Activated naive CD4-positive, alpha-beta T cell treated with anti-CD3 and anti-CD28 coated beads, Interleukin-2, amount 10 ng/mL, durations not matched to agents 7 days and 5 days (primary cell): ENCODE measurements around the gene PSPN.
"Not testable (repeated sequence)": the region's sequence is repeated elsewhere in the genome, so short reads cannot be mapped to it uniquely, and the experiment has no call there.

Experiments used
- CTCF ChIA-PET: fragments of 350-600 bp; sonication (Branson Sonifier 250); formaldehyde crosslinking; loops from one replicate; lab custom pipeline; 2021; ENCODE audit warnings: antibody characterized with exemption; lab: Charles Lee
- DNase-seq: peaks from one replicate; pipeline ENCODE4 v3.0.0-alpha.2; 2020
- H3K27ac Mint-ChIP-seq: one replicate; pipeline ENCODE4 v1.8.0; 2021; ENCODE audit warnings: mild to moderate bottlenecking, moderate library complexity, mixed read lengths
- H3K27me3 Mint-ChIP-seq: one replicate; pipeline ENCODE4 v1.8.0; 2021; ENCODE audit warnings: mild to moderate bottlenecking, mixed read lengths
- H3K36me3 Mint-ChIP-seq: one replicate; pipeline ENCODE4 v1.8.0; 2021; ENCODE audit warnings: mixed read lengths
- H3K4me1 Mint-ChIP-seq: one replicate; pipeline ENCODE4 v1.8.0; 2021; ENCODE audit warnings: mixed read lengths
- H3K4me3 Mint-ChIP-seq: one replicate; pipeline ENCODE4 v1.8.0; 2021; ENCODE audit warnings: mild to moderate bottlenecking, moderate library complexity, mixed read lengths
- H3K9me3 Mint-ChIP-seq: one replicate; pipeline ENCODE4 v1.8.0; 2021; ENCODE audit warnings: mixed read lengths

The PSPN gene

GRCh38 chr19:6372594-6373095, 3.1 kb downstream of the PSPN start, which contains the start of gene ALKBH7:
TSS of gene ALKBH7 (plus strand) at chr19:6372794. CDS start at chr19:6372821, 27 bp downstream.
- peak within 1 kb of the TSS; percentile 77 for H3K4me3 Mint-ChIP-seq
- no peaks in the 10 kb centered on the region for H3K27me3 Mint-ChIP-seq
- H3K36me3 Mint-ChIP-seq: peaks cover 15% of the 10 kb centered on the region
- H3K4me1 Mint-ChIP-seq: peaks cover 22% of the 10 kb centered on the region
- no peaks in the 10 kb centered on the region for H3K9me3 Mint-ChIP-seq
- peak; percentile 98 for DNase-seq
- CTCF ChIA-PET: interaction anchor here (1.0 to 1.7 kb wide), 2 partner anchors 9 to 19 kb away, joined by 3 to 7 read pairs; no protein-coding TSS in a partner anchor
- H3K27ac Mint-ChIP-seq: peak within 1 kb of the TSS; percentile 98

- Mint-ChIP-seq H3K9me3 (no peaks in the 10 kb centered on the region), H3K27ac (peak overlapping the region; percentile 60), H3K27me3 (no peaks in the 10 kb centered on the region), H3K4me1 (peaks cover 23% of the 10 kb centered on the region), H3K36me3 (peaks cover 39% of the 10 kb centered on the region), H3K4me3 (peak overlapping the region; percentile 35)
- no peak for DNase-seq
- CTCF ChIA-PET: interaction anchor here (1.9 kb wide), 1 partner anchor 8 kb away, joined by 7 read pairs; the partner anchor contains the start of gene ALKBH7
Measured at GRCh38 chr19:6364353-6364752, 11.4 kb downstream of the PSPN start.

GRCh38 chr19:6362351-6362801, 13.4 kb downstream of the PSPN start:
- DNase-seq: peak; percentile 73
- H3K27ac Mint-ChIP-seq: peak overlapping the region; percentile 99
- peaks cover 29% of the 10 kb centered on the region for H3K36me3 Mint-ChIP-seq
- H3K4me3 Mint-ChIP-seq: peak overlapping the region; percentile 95
- peaks cover 21% of the 10 kb centered on the region for H3K4me1 Mint-ChIP-seq
- CTCF ChIA-PET: interaction anchor here (1.9 kb wide), 1 partner anchor 10 kb away, joined by 7 read pairs; the partner anchor contains the start of gene ALKBH7
- H3K9me3 Mint-ChIP-seq: no peaks in the 10 kb centered on the region
- no peaks in the 10 kb centered on the region for H3K27me3 Mint-ChIP-seq

GRCh38 chr19:6362027-6362350, 13.7 kb downstream of the PSPN start:
- Mint-ChIP-seq H3K9me3 (no peaks in the 10 kb centered on the region), H3K36me3 (peaks cover 27% of the 10 kb centered on the region), H3K27me3 (no peaks in the 10 kb centered on the region), H3K4me1 (peaks cover 21% of the 10 kb centered on the region), H3K4me3 (peak overlapping the region; percentile 95), H3K27ac (peak overlapping the region; percentile 99)
- DNase-seq: no peak
- CTCF ChIA-PET: no interaction called here

- H3K27me3 Mint-ChIP-seq, CTCF ChIA-PET, DNase-seq, H3K9me3 Mint-ChIP-seq: not testable (repeated sequence)
- Mint-ChIP-seq H3K27ac (peak overlapping the region; percentile 99), H3K4me1 (peaks cover 17% of the 10 kb centered on the region), H3K4me3 (peak overlapping the region; percentile 95), H3K36me3 (peaks cover 21% of the 10 kb centered on the region)
Measured at GRCh38 chr19:6360857-6361216, 14.9 kb downstream of the PSPN start.

GRCh38 chr19:6360445-6360844, 15.3 kb downstream of the PSPN start:
- H3K4me3 Mint-ChIP-seq, H3K27me3 Mint-ChIP-seq, CTCF ChIA-PET, H3K9me3 Mint-ChIP-seq, H3K27ac Mint-ChIP-seq, DNase-seq: not testable (repeated sequence)
- peaks cover 20% of the 10 kb centered on the region for H3K36me3 Mint-ChIP-seq
- H3K4me1 Mint-ChIP-seq: peaks cover 16% of the 10 kb centered on the region

- H3K4me1 Mint-ChIP-seq: peaks cover 16% of the 10 kb centered on the region
- H3K27me3 Mint-ChIP-seq: no peaks in the 10 kb centered on the region
- CTCF ChIA-PET: no interaction called here
- H3K4me3 Mint-ChIP-seq: peak overlapping the region; percentile 17
- H3K9me3 Mint-ChIP-seq: no peaks in the 10 kb centered on the region
- no peak overlapping the region for H3K27ac Mint-ChIP-seq
- peaks cover 15% of the 10 kb centered on the region for H3K36me3 Mint-ChIP-seq
- no peak for DNase-seq
Measured at GRCh38 chr19:6359568-6360341, 16.0 kb downstream of the PSPN start.

GRCh38 chr19:6358003-6358402, 17.7 kb downstream of the PSPN start:
- H3K9me3 Mint-ChIP-seq: no peaks in the 10 kb centered on the region
- no peak for DNase-seq
- no peak overlapping the region for H3K4me3 Mint-ChIP-seq
- no peaks in the 10 kb centered on the region for H3K27me3 Mint-ChIP-seq
- no peak overlapping the region for H3K27ac Mint-ChIP-seq
- H3K4me1 Mint-ChIP-seq: peaks cover 8% of the 10 kb centered on the region
- CTCF ChIA-PET: no interaction called here
- H3K36me3 Mint-ChIP-seq: peaks cover 5% of the 10 kb centered on the region

- peaks cover 3% of the 10 kb centered on the region for H3K4me1 Mint-ChIP-seq
- no peak for DNase-seq
- H3K27me3 Mint-ChIP-seq: no peaks in the 10 kb centered on the region
- H3K27ac Mint-ChIP-seq: no peak overlapping the region
- CTCF ChIA-PET: no interaction called here
- H3K36me3 Mint-ChIP-seq: peaks cover 8% of the 10 kb centered on the region
- H3K9me3 Mint-ChIP-seq: no peaks in the 10 kb centered on the region
- H3K4me3 Mint-ChIP-seq: no peak overlapping the region
Measured at GRCh38 chr19:6357174-6357573, 18.6 kb downstream of the PSPN start.

GRCh38 chr19:6355321-6356040, 20.3 kb downstream of the PSPN start:
- H3K4me1 Mint-ChIP-seq, H3K36me3 Mint-ChIP-seq, CTCF ChIA-PET, H3K27ac Mint-ChIP-seq, H3K27me3 Mint-ChIP-seq, H3K9me3 Mint-ChIP-seq, H3K4me3 Mint-ChIP-seq, DNase-seq: not testable (repeated sequence)

GRCh38 chr19:6354098-6354674, 21.5 kb downstream of the PSPN start:
- peaks cover 10% of the 10 kb centered on the region for H3K36me3 Mint-ChIP-seq
- no peaks in the 10 kb centered on the region for H3K27me3 Mint-ChIP-seq
- CTCF ChIA-PET: interaction anchor here (0.7 to 1.4 kb wide), 2 partner anchors 18 to 196 kb away, joined by 3 read pairs; partner anchors contain the start of gene ALKBH7
- no peak overlapping the region for H3K4me3 Mint-ChIP-seq
- no peaks in the 10 kb centered on the region for H3K9me3 Mint-ChIP-seq
- DNase-seq: no peak
- no peak overlapping the region for H3K27ac Mint-ChIP-seq
- H3K4me1 Mint-ChIP-seq: no peaks in the 10 kb centered on the region

GRCh38 chr19:6352381-6353165, 23.2 kb downstream of the PSPN start:
- no peak for DNase-seq
- Mint-ChIP-seq H3K36me3 (peaks cover 9% of the 10 kb centered on the region), H3K9me3 (no peaks in the 10 kb centered on the region), H3K27me3 (no peaks in the 10 kb centered on the region), H3K4me1 (no peaks in the 10 kb centered on the region), H3K27ac (no peak overlapping the region), H3K4me3 (no peak overlapping the region)
- CTCF ChIA-PET: interaction anchor here (0.9 to 1.4 kb wide), 2 partner anchors 14 to 20 kb away, joined by 3 read pairs; partner anchors contain the start of gene ALKBH7

- Mint-ChIP-seq H3K27ac (no peak overlapping the region), H3K9me3 (no peaks in the 10 kb centered on the region), H3K4me3 (no peak overlapping the region), H3K4me1 (no peaks in the 10 kb centered on the region), H3K36me3 (peaks cover 9% of the 10 kb centered on the region), H3K27me3 (peaks cover 3% of the 10 kb centered on the region)
- CTCF ChIA-PET: no interaction called here
- DNase-seq: no peak
Measured at GRCh38 chr19:6350688-6351087, 25.0 kb downstream of the PSPN start.
